ENCODE data around the gene BRME1. TPM values are rescaled to one million over a fixed set of nuclear protein-coding genes. Genes with fewer than 3 reads are reported as not detected.

Gene BRME1
- total RNA-seq, 1 experiment from 2014 or later: 1.5 TPM

DNA sequence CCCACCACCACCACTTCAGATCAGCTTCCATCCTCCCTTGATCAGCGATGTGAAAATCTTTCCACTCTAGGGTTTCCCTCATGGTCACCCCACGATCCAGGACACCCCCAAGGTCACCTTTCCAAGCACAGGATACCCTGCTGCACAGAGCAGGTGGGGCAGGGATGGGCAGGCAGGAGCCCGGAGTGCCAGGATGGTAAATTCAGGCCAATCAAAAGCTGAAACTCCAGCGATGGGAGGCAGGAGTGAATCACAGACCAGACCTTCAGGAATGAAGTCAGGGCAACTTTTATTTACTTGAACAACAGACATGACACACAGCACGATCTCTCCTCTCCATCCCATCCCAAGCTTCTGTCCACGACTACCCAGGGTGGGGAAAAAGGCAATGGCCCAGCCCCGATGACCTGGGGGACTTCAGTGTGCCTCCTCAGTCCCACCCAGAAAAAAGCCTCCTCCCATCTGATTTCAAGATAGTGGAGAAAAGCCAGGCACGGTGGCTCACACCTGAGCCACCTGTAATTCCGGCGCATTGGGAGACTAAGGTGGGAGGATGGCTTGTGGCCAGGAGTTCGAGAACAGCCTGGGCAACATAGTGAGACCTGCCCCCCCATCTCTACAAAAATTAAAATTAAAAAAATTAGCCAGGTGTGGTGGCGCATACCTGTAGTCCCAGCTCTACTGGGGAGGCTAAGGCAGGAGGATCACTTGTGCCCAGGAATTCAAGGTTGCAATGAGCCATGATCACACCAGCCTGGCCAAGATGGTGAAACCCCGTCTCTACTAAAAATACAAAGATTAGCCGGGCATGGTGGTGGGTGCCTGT, 71.5 kb downstream of the BRME1 start:
- Mint-ChIP-seq H3K36me3 (ENCODE audit: insufficient read depth, unreplicated experiment) (peaks cover 94% of the 10 kb centered on the region), H3K27ac (ENCODE audit: unreplicated experiment) (peak overlapping the region; percentile 93), H3K4me1 (ENCODE audit: low read depth, unreplicated experiment) (peaks cover 8% of the 10 kb centered on the region), H3K9me3 (ENCODE audit: low read depth, unreplicated experiment) (no peaks in the 10 kb centered on the region), H3K4me3 (ENCODE audit: low read depth, unreplicated experiment) (peak overlapping the region; percentile 50), H3K27me3 (ENCODE audit: unreplicated experiment) (no peaks in the 10 kb centered on the region)
- CTCF ChIA-PET: interaction anchor here (0.9 to 1.2 kb wide), 2 partner anchors 27 to 50 kb away, joined by 3 to 4 read pairs; no protein-coding TSS in a partner anchor
- intact Hi-C loops (cut with micrococcal nuclease; ENCODE audit: unreplicated experiment): no loop called here
- no TSS peak for BruUV-seq (replicated peaks)
- DNase-seq: no peak
- TF ChIP-seq, protein P1, sequence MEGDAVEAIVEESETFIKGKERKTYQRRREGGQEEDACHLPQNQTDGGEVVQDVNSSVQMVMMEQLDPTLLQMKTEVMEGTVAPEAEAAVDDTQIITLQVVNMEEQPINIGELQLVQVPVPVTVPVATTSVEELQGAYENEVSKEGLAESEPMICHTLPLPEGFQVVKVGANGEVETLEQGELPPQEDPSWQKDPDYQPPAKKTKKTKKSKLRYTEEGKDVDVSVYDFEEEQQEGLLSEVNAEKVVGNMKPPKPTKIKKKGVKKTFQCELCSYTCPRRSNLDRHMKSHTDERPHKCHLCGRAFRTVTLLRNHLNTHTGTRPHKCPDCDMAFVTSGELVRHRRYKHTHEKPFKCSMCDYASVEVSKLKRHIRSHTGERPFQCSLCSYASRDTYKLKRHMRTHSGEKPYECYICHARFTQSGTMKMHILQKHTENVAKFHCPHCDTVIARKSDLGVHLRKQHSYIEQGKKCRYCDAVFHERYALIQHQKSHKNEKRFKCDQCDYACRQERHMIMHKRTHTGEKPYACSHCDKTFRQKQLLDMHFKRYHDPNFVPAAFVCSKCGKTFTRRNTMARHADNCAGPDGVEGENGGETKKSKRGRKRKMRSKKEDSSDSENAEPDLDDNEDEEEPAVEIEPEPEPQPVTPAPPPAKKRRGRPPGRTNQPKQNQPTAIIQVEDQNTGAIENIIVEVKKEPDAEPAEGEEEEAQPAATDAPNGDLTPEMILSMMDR (IDR thresholded peaks at IDR 0.05; ENCODE audit: unreplicated experiment): no peak

DNA sequence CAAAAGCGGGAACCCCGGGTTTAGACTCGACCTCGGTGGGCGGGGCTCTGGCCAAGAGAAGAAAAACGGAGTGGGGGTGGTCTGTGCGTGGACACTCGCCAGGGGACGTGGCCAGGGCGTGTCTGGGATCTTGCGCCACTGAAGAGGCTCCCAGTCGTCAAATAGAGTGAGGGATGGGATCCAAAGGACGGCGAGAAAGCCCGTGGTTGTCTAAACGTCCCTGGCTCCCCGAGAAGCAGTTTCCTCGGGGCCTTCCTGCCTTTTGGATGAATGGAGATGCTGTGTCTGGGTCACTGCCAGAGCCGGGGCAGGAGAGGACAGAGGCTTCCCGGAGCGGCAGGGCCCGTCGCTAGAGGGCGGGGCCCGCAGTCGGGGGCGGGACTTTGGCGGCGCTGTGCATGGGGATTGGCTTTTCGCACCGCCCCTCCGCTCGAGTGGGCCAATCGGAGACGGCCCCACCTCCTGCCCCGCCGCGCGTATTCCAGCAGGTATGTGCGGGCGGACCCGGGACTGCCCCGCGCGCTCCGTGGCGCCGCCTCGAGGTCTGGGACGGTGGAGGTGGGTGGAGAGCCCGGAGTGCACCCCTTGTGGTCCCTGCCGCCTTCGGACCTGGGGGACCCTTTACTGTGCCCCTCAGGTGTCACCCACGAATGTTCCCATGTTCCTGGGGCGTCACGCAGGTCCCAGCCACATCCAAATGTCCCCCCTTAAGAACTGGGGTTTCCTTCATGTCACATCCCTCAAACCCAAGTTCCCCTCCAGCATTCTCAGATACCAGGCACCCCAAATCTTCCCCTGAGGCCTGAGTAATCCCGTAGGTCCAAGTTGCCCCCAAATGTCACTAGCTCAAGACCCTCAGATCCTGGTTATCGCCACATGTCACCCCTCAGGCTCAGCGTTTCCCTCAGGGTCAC, 72.3 kb downstream of the BRME1 start:
- H3K9me3 Mint-ChIP-seq (ENCODE audit: low read depth, unreplicated experiment): no peaks in the 10 kb centered on the region
- H3K4me1 Mint-ChIP-seq (ENCODE audit: low read depth, unreplicated experiment): peaks cover 8% of the 10 kb centered on the region
- peak; percentile 94 for DNase-seq
- TF ChIP-seq, protein P1 (IDR thresholded peaks at IDR 0.05; ENCODE audit: unreplicated experiment): peak; percentile 28
- no TSS peak for BruUV-seq (replicated peaks)
- intact Hi-C loops (cut with micrococcal nuclease; ENCODE audit: unreplicated experiment): no loop called here
- peak overlapping the region; percentile 93 for H3K27ac Mint-ChIP-seq (ENCODE audit: unreplicated experiment)
- CTCF ChIA-PET: interaction anchor here (0.9 to 1.2 kb wide), 2 partner anchors 28 to 49 kb away, joined by 3 to 4 read pairs; no protein-coding TSS in a partner anchor
- peaks cover 93% of the 10 kb centered on the region for H3K36me3 Mint-ChIP-seq (ENCODE audit: insufficient read depth, unreplicated experiment)
- H3K4me3 Mint-ChIP-seq (ENCODE audit: low read depth, unreplicated experiment): peak overlapping the region; percentile 50
- H3K27me3 Mint-ChIP-seq (ENCODE audit: unreplicated experiment): no peaks in the 10 kb centered on the region

Small RNAs within 50 kb of the gene (microRNA-seq; reads per million reads assigned to microRNA genes)
- gene MIR181C (577 reads per million, percentile 79 among the genes with 10 or more reads in this experiment), gene MIR181D (702 reads per million, percentile 81 among the genes with 10 or more reads in this experiment)

Other genes with a start within 250 kb of the BRME1 start
- 30.2 and 32.6 TPM in 2 replicates for gene MRI1, start 141.6 kb downstream of the BRME1 start, total RNA-seq (2022)
- 59.4 and 66.4 TPM in 2 replicates for gene C19orf53, start 131.7 kb downstream of the BRME1 start, total RNA-seq (2022)
- 10.7 and 11.5 TPM in 2 replicates for gene ZSWIM4, start 110.7 kb downstream of the BRME1 start, total RNA-seq (2022)
- 1.2 TPM in 1 of 2 replicates, not detected in the other for gene NANOS3, start 29.0 kb downstream of the BRME1 start, total RNA-seq (2022)
- 37.2 and 41.7 TPM in 2 replicates for gene CC2D1A, start 84 bp upstream of the BRME1 start, total RNA-seq (2022)
- not detected in 2 replicates for gene PODNL1, start 32.3 kb upstream of the BRME1 start, total RNA-seq (2022)
- gene DCAF15, start 46.4 kb upstream of the BRME1 start, total RNA-seq (2022): 34.0 and 35.5 TPM in 2 replicates
- gene RFX1, start 100.2 kb upstream of the BRME1 start, total RNA-seq (2022): 13.8 and 14.9 TPM in 2 replicates
- not detected in 2 replicates for gene RLN3, start 122.0 kb upstream of the BRME1 start, total RNA-seq (2022)
- 7.0 and 7.4 TPM in 2 replicates for gene IL27RA, start 125.6 kb upstream of the BRME1 start, total RNA-seq (2022)
- 21.4 and 27.0 TPM in 2 replicates for gene PALM3, start 156.0 kb upstream of the BRME1 start, total RNA-seq (2022)
- 4.2 and 5.2 TPM in 2 replicates for gene MISP3, start 166.7 kb upstream of the BRME1 start, total RNA-seq (2022)
- not detected in 2 replicates for gene C19orf67, start 179.7 kb upstream of the BRME1 start, total RNA-seq (2022)
- gene SAMD1, start 184.6 kb upstream of the BRME1 start, total RNA-seq (2022): 41.1 and 44.2 TPM in 2 replicates
- 57.3 and 59.8 TPM in 2 replicates for gene PRKACA, start 211.6 kb upstream of the BRME1 start, total RNA-seq (2022)
- 42.6 and 44.2 TPM in 2 replicates for gene ASF1B, start 230.5 kb upstream of the BRME1 start, total RNA-seq (2022)